ENCODE measurements around the gene TMEM38A.

TMEM38A gene

GRCh38 chr19:16620584-16620983, 40.4 kb upstream of the TMEM38A start:
- no peak overlapping the region for H3K9ac ChIP-seq (ENCODE audit: low read depth, low read length, poor library complexity)

GRCh38 chr19:16621165-16621800, 39.7 kb upstream of the TMEM38A start:
- Histone ChIP-seq H2BK5ac (ENCODE audit: low read length) (no peak overlapping the region), H3K14ac (ENCODE audit: low read length) (no peak overlapping the region), H3K4me2 (ENCODE audit: insufficient read depth, low read length, poor library complexity, severe bottlenecking) (no peak overlapping the region), H2BK15ac (ENCODE audit: low read length) (no peak overlapping the region), H3K18ac (ENCODE audit: low read length) (no peak overlapping the region), H3K9me3 (replicated peaks in 1 of 2; ENCODE audit: control insufficient read depth in 2 of 2, insufficient read depth in 1 of 2, low read depth in 1 of 2, low read length in 2 of 2) (no peaks in the 10 kb centered on the region), H2BK120ac (ENCODE audit: low read depth, low read length) (no peak overlapping the region), H3K4me1 (ENCODE audit: control insufficient read depth in 2 of 2, insufficient read depth in 1 of 2, low read depth in 1 of 2, low read length in 2 of 2) (peaks cover under 1 to 3% of the 10 kb centered on the region in 2 donors), H3K4me3 (ENCODE audit: low read length in 2 of 2) (no peak overlapping the region), H3K36me3 (replicated peaks in 1 of 2; ENCODE audit: control insufficient read depth in 2 of 2, insufficient read depth in 2 of 2, low read length in 2 of 2) (peaks cover 1 to 29% of the 10 kb centered on the region in 2 donors), H4K91ac (ENCODE audit: low read depth, low read length, poor library complexity) (no peak overlapping the region), H2AK5ac (ENCODE audit: low read depth, low read length) (no peak overlapping the region), H3K9ac (ENCODE audit: low read depth, low read length, poor library complexity) (no peak overlapping the region), H3K4ac (ENCODE audit: low read length) (no peak overlapping the region), H3K23ac (ENCODE audit: low read depth, low read length, poor library complexity) (no peak overlapping the region), H2AFZ (ENCODE audit: low read length) (no peak overlapping the region), H2BK12ac (ENCODE audit: low read length) (no peak overlapping the region), H3K27me3 (ENCODE audit: control insufficient read depth in 3 of 3, insufficient read depth in 3 of 3, low read depth in 1 of 3, low read length in 3 of 3) (no peaks in the 10 kb centered on the region), H3K79me1 (ENCODE audit: low read depth, low read length) (peaks cover 21% of the 10 kb centered on the region), H4K8ac (ENCODE audit: low read depth, low read length) (no peak overlapping the region), H3K27ac (replicated peaks; ENCODE audit: low read length) (no peak overlapping the region)
- WGBS, 2 donors (ENCODE audit: extremely low coverage in 2 of 2, insufficient read length in 2 of 2, insufficient replicate concordance in 1 of 2): no CpG with 5 or more reads among the region's 7 CpGs
- no peak for DNase-seq (ENCODE audit: low spot score)

More at GRCh38 chr19:16620584-16620983, 40.4 kb upstream of the TMEM38A start:
- H4K8ac ChIP-seq (ENCODE audit: low read depth, low read length): no peak overlapping the region
- no peak overlapping the region for H2BK120ac ChIP-seq (ENCODE audit: low read depth, low read length)
- no peak overlapping the region for H2AFZ ChIP-seq (ENCODE audit: low read length)
- H3K79me1 ChIP-seq (ENCODE audit: low read depth, low read length): peaks cover 24% of the 10 kb centered on the region
- no peaks in the 10 kb centered on the region for H3K9me3 ChIP-seq (replicated peaks in 1 of 2; ENCODE audit: control insufficient read depth in 2 of 2, insufficient read depth in 1 of 2, low read depth in 1 of 2, low read length in 2 of 2)
- no peak overlapping the region for H3K4ac ChIP-seq (ENCODE audit: low read length)
- no CpG with 5 or more reads among the region's 3 CpGs for WGBS, 2 donors (ENCODE audit: extremely low coverage in 2 of 2, insufficient read length in 2 of 2, insufficient replicate concordance in 1 of 2)
- H3K4me3 ChIP-seq (ENCODE audit: low read length in 2 of 2): no peak overlapping the region
- H4K91ac ChIP-seq (ENCODE audit: low read depth, low read length, poor library complexity): no peak overlapping the region
- H2AK5ac ChIP-seq (ENCODE audit: low read depth, low read length): no peak overlapping the region
- H3K18ac ChIP-seq (ENCODE audit: low read length): no peak overlapping the region
- H2BK5ac ChIP-seq (ENCODE audit: low read length): no peak overlapping the region
- H3K23ac ChIP-seq (ENCODE audit: low read depth, low read length, poor library complexity): no peak overlapping the region
- peaks cover 1 to 24% of the 10 kb centered on the region in 2 donors for H3K36me3 ChIP-seq (replicated peaks in 1 of 2; ENCODE audit: control insufficient read depth in 2 of 2, insufficient read depth in 2 of 2, low read length in 2 of 2)
- H3K27me3 ChIP-seq (ENCODE audit: control insufficient read depth in 3 of 3, insufficient read depth in 3 of 3, low read depth in 1 of 3, low read length in 3 of 3): no peaks in the 10 kb centered on the region
- H3K14ac ChIP-seq (ENCODE audit: low read length): no peak overlapping the region
- no peak for DNase-seq (ENCODE audit: low spot score)
- H3K27ac ChIP-seq (replicated peaks; ENCODE audit: low read length): no peak overlapping the region
- H2BK12ac ChIP-seq (ENCODE audit: low read length): no peak overlapping the region
- H3K4me2 ChIP-seq (ENCODE audit: insufficient read depth, low read length, poor library complexity, severe bottlenecking): no peak overlapping the region
- no peak overlapping the region for H2BK15ac ChIP-seq (ENCODE audit: low read length)
- peaks cover 0 to 3% of the 10 kb centered on the region in 2 donors for H3K4me1 ChIP-seq (ENCODE audit: control insufficient read depth in 2 of 2, insufficient read depth in 1 of 2, low read depth in 1 of 2, low read length in 2 of 2)

GRCh38 chr19:16623066-16623465, 37.9 kb upstream of the TMEM38A start:
- Histone ChIP-seq H3K23ac (ENCODE audit: low read depth, low read length, poor library complexity) (no peak overlapping the region), H3K9ac (ENCODE audit: low read depth, low read length, poor library complexity) (no peak overlapping the region), H3K18ac (ENCODE audit: low read length) (no peak overlapping the region), H2AFZ (ENCODE audit: low read length) (no peak overlapping the region), H2BK120ac (ENCODE audit: low read depth, low read length) (no peak overlapping the region), H4K91ac (ENCODE audit: low read depth, low read length, poor library complexity) (no peak overlapping the region), H3K9me3 (replicated peaks in 1 of 2; ENCODE audit: control insufficient read depth in 2 of 2, insufficient read depth in 1 of 2, low read depth in 1 of 2, low read length in 2 of 2) (no peaks in the 10 kb centered on the region), H4K8ac (ENCODE audit: low read depth, low read length) (no peak overlapping the region), H3K4me3 (ENCODE audit: low read length in 2 of 2) (no peak overlapping the region), H2BK15ac (ENCODE audit: low read length) (no peak overlapping the region), H2BK5ac (ENCODE audit: low read length) (no peak overlapping the region), H3K79me1 (ENCODE audit: low read depth, low read length) (peaks cover 15% of the 10 kb centered on the region), H3K14ac (ENCODE audit: low read length) (no peak overlapping the region), H3K27ac (replicated peaks; ENCODE audit: low read length) (no peak overlapping the region), H2AK5ac (ENCODE audit: low read depth, low read length) (no peak overlapping the region), H3K4me2 (ENCODE audit: insufficient read depth, low read length, poor library complexity, severe bottlenecking) (no peak overlapping the region), H3K36me3 (replicated peaks in 1 of 2; ENCODE audit: control insufficient read depth in 2 of 2, insufficient read depth in 2 of 2, low read length in 2 of 2) (peaks cover 1 to 29% of the 10 kb centered on the region in 2 donors), H3K4me1 (ENCODE audit: control insufficient read depth in 2 of 2, insufficient read depth in 1 of 2, low read depth in 1 of 2, low read length in 2 of 2) (peaks cover 0 to 6% of the 10 kb centered on the region in 2 donors), H3K27me3 (ENCODE audit: control insufficient read depth in 3 of 3, insufficient read depth in 3 of 3, low read depth in 1 of 3, low read length in 3 of 3) (no peaks in the 10 kb centered on the region), H2BK12ac (ENCODE audit: low read length) (no peak overlapping the region), H3K4ac (ENCODE audit: low read length) (no peak overlapping the region)
- DNase-seq (ENCODE audit: low spot score): no peak
- WGBS, 2 donors (ENCODE audit: extremely low coverage in 2 of 2, insufficient read length in 2 of 2, insufficient replicate concordance in 1 of 2): no CpG with 5 or more reads among the region's 2 CpGs

GRCh38 chr19:16623576-16623975, 37.4 kb upstream of the TMEM38A start:
- H3K9me3 ChIP-seq (replicated peaks in 1 of 2; ENCODE audit: control insufficient read depth in 2 of 2, insufficient read depth in 1 of 2, low read depth in 1 of 2, low read length in 2 of 2): no peaks in the 10 kb centered on the region
- WGBS, 2 donors (ENCODE audit: extremely low coverage in 2 of 2, insufficient read length in 2 of 2, insufficient replicate concordance in 1 of 2): no CpG with 5 or more reads among the region's 6 CpGs
- H3K27me3 ChIP-seq (ENCODE audit: control insufficient read depth in 3 of 3, insufficient read depth in 3 of 3, low read depth in 1 of 3, low read length in 3 of 3): no peaks in the 10 kb centered on the region

More at GRCh38 chr19:16623576-16623975, 37.4 kb upstream of the TMEM38A start:
- peaks cover 0 to 6% of the 10 kb centered on the region in 2 donors for H3K4me1 ChIP-seq (ENCODE audit: control insufficient read depth in 2 of 2, insufficient read depth in 1 of 2, low read depth in 1 of 2, low read length in 2 of 2)
- H3K18ac ChIP-seq (ENCODE audit: low read length): no peak overlapping the region
- H2BK120ac ChIP-seq (ENCODE audit: low read depth, low read length): no peak overlapping the region
- no peak overlapping the region for H2AK5ac ChIP-seq (ENCODE audit: low read depth, low read length)
- no peak overlapping the region for H4K91ac ChIP-seq (ENCODE audit: low read depth, low read length, poor library complexity)
- H3K4me3 ChIP-seq (ENCODE audit: low read length in 2 of 2): no peak overlapping the region
- peaks cover 13% of the 10 kb centered on the region for H3K79me1 ChIP-seq (ENCODE audit: low read depth, low read length)
- H3K4me2 ChIP-seq (ENCODE audit: insufficient read depth, low read length, poor library complexity, severe bottlenecking): no peak overlapping the region
- no peak overlapping the region for H3K4ac ChIP-seq (ENCODE audit: low read length)
- no peak overlapping the region for H2BK12ac ChIP-seq (ENCODE audit: low read length)
- no peak overlapping the region for H2BK15ac ChIP-seq (ENCODE audit: low read length)
- H3K9ac ChIP-seq (ENCODE audit: low read depth, low read length, poor library complexity): no peak overlapping the region
- peaks cover 1 to 29% of the 10 kb centered on the region in 2 donors for H3K36me3 ChIP-seq (replicated peaks in 1 of 2; ENCODE audit: control insufficient read depth in 2 of 2, insufficient read depth in 2 of 2, low read length in 2 of 2)
- H3K27ac ChIP-seq (replicated peaks; ENCODE audit: low read length): no peak overlapping the region
- H4K8ac ChIP-seq (ENCODE audit: low read depth, low read length): no peak overlapping the region
- H3K14ac ChIP-seq (ENCODE audit: low read length): no peak overlapping the region
- no peak overlapping the region for H3K23ac ChIP-seq (ENCODE audit: low read depth, low read length, poor library complexity)
- no peak overlapping the region for H2BK5ac ChIP-seq (ENCODE audit: low read length)
- no peak overlapping the region for H2AFZ ChIP-seq (ENCODE audit: low read length)
- no peak for DNase-seq (ENCODE audit: low spot score)

All from neuronal stem cell (in vitro differentiated cells).